Activated naive CD4-positive, alpha-beta T cell treated with anti-CD3 and anti-CD28 coated beads, Interleukin-2, amount 50 U/mL, for 72 hours (primary cell): Measurements from ENCODE around the gene DENND4B. TPM values are rescaled to one million over a fixed set of nuclear protein-coding genes. Genes with fewer than 3 reads are reported as not detected.
"Not testable (repeated sequence)": the region's sequence is repeated elsewhere in the genome, so short reads cannot be mapped to it uniquely, and the experiment has no call there.

Experiments used
- ATAC-seq, 2 donors: fragments of 150-1000 bp; cut with Tn5 transposase; 2 replicates each; pipeline ENCODE4 v1.10.0; 2021; ENCODE audit warnings: mild to moderate bottlenecking in 2 of 2, moderate library complexity in 2 of 2
- DNase-seq, 2 donors: peaks; one replicate each; pipeline ENCODE4 v3.0.0; 2021 to 2022; ENCODE audit warnings: low spot score in 2 of 2
- H3K27ac Mint-ChIP-seq, 2 donors: one replicate each; pipeline ENCODE4 v1.8.0; 2022; ENCODE audit warnings: mild to moderate bottlenecking in 2 of 2, mixed read lengths in 2 of 2
- H3K36me3 Mint-ChIP-seq, 2 donors: one replicate each; pipeline ENCODE4 v1.8.0; 2022; ENCODE audit warnings: mixed read lengths in 2 of 2
- H3K9me3 Mint-ChIP-seq, 2 donors: one replicate each; pipeline ENCODE4 v1.8.0; 2022; ENCODE audit warnings: mixed read lengths in 2 of 2
- total RNA-seq, 2 donors: library from RNA; stranded (reverse); gene quantifications; one replicate each; pipeline ENCODE4 v1.2.3, GENCODE V29; 2022

Gene DENND4B
- total RNA-seq, 2 donors from 2014 or later: 131 to 132 TPM

- Mint-ChIP-seq H3K36me3 (peaks cover 9 to 16% of the 10 kb centered on the region in 2 donors), H3K27ac (peak overlapping the region; percentile 93 to 99), H3K9me3 (no peaks in the 10 kb centered on the region)
- ATAC-seq (peak; percentile 26 to 36), DNase-seq (no peak)
These were observed 24.2 kb downstream of the DENND4B start for GRCh38 chr1:153922076-153922971.

DNA sequence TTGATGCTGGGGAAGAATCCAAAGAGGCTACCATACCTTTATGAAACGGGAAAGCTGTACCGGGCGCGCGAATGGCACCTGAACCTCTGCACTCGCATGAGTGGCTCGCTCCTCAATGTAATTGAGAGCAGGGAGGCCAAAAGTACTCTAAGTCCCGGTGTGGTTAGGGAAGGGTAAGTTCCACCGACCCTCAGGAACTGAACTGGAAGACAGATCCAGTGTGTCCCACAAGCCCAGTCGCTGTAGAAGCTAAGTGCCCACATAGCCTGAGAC is 24.8 kb downstream of the DENND4B start:
- Mint-ChIP-seq H3K27ac (peak overlapping the region; percentile 93 to 99), H3K36me3 (peaks cover 9 to 16% of the 10 kb centered on the region in 2 donors), H3K9me3 (no peaks in the 10 kb centered on the region)
- ATAC-seq (no peak), DNase-seq (peak in 1 of 2 donors; percentile 57)

GRCh38 chr1:153921080-153921802 is 25.3 kb downstream of the DENND4B start:
- peak overlapping the region; percentile 93 to 99 for H3K27ac Mint-ChIP-seq
- H3K9me3 Mint-ChIP-seq: no peaks in the 10 kb centered on the region
- peaks cover 11 to 16% of the 10 kb centered on the region in 2 donors for H3K36me3 Mint-ChIP-seq
- DNase-seq (no peak), ATAC-seq (no peak)

GRCh38 chr1:153919876-153920852 is 26.4 kb downstream of the DENND4B start:
- Mint-ChIP-seq H3K27ac (peak overlapping the region; percentile 33 to 99), H3K9me3 (no peaks in the 10 kb centered on the region), H3K36me3 (peaks cover 16% of the 10 kb centered on the region in 2 donors)
- ATAC-seq: no peak
- DNase-seq: peak in 1 of 2 donors; percentile 43

GRCh38 chr1:153916297-153916696 is 30.2 kb downstream of the DENND4B start:
- Mint-ChIP-seq H3K9me3 (no peaks in the 10 kb centered on the region), H3K27ac (peak overlapping the region in 1 of 2 donors; percentile 25), H3K36me3 (peaks cover under 1 to 20% of the 10 kb centered on the region in 2 donors)
- DNase-seq: no peak
- peak; percentile 32 to 66 for ATAC-seq

DNA sequence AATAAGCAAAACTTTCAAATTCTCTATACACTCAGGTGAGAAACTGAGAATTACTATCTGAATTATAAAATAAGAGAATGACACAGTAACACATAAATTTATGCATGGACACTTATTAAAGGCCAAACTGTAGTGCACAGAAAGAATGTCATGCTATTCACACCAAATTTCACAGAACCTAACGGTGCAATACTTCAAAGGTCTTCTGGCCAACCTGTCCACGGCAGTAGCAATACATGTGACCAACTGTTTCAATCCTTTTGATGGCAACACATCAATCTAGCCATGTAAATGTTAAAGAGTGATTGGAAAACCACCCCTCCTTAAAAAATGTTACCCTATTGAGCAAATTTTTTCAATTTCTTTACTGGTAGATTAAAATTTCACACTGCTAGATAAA is 34.2 kb downstream of the DENND4B start:
- ATAC-seq: no peak
- DNase-seq: no peak
- Mint-ChIP-seq H3K36me3 (peaks cover 0 to 32% of the 10 kb centered on the region in 2 donors), H3K27ac (peak overlapping the region in 1 of 2 donors; percentile 22), H3K9me3 (no peaks in the 10 kb centered on the region)

DNA sequence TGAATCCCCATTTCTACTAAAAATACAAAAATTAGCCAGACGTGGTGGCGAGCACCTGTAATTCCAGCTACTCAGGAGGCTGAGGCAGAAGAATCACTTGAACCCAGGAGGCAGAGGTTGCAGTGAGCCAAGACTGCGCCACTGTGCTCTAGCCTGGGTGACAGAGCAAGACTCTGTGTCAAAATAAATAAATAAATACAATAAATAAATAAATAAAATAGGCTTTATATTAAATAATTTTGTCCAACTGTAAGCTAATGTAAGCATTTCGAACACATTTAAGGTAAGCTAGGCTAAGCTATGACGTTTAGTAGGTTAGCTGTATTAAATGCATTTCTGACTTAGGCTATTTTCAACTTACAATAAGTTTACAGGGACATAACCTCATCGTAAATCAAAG is 36.0 kb downstream of the DENND4B start:
- H3K27ac Mint-ChIP-seq, DNase-seq, H3K9me3 Mint-ChIP-seq, ATAC-seq: not testable (repeated sequence)
- H3K36me3 Mint-ChIP-seq: peaks cover 4 to 28% of the 10 kb centered on the region in 2 donors

GRCh38 chr1:153908071-153908470 is 38.4 kb downstream of the DENND4B start:
- ATAC-seq (no peak), DNase-seq (no peak)
- peak overlapping the region in 1 of 2 donors; percentile 29 for H3K27ac Mint-ChIP-seq
- no peaks in the 10 kb centered on the region for H3K9me3 Mint-ChIP-seq
- H3K36me3 Mint-ChIP-seq: peaks cover 4 to 28% of the 10 kb centered on the region in 2 donors

DNA sequence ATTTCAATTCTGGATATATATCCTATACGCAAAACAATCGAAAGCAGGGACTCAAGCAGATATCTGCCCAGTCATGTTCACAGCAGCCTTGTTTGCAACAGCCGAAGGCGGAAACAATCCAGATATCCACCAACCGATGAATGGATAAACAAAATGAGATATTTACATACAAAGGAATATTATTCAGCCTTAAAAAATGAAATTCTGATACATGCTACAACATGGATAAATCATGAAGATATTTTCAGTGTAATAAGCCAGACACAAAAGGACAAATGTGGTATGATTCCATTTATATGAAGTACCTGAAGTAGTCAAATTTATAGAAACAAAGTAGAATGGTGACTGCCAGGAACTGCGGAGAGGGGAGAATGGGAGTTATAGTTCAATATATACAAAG is 39.4 kb downstream of the DENND4B start:
- Mint-ChIP-seq H3K9me3 (no peaks in the 10 kb centered on the region), H3K27ac (peak overlapping the region in 1 of 2 donors; percentile 20), H3K36me3 (peaks cover 4 to 25% of the 10 kb centered on the region in 2 donors)
- DNase-seq (no peak), ATAC-seq (no peak)

DNA sequence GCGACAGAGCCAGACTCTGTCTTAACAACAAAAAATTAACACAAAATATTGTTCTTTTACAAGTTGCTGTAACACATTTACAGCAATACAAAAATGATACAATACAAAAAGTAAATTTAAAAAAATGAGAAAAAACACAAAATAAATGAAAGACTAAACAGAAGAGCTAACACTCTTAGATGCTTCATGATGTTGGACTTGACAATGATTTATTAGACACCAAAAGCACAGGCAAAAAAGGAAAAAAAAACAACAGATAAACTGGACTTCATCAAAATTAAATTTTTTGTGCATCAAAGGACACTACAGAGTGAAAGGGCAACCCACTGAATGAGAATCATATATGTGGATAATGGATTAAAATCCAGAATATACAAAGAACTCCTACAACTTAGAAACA is 40.1 kb downstream of the DENND4B start:
- DNase-seq (no peak), ATAC-seq (no peak)
- Mint-ChIP-seq H3K9me3 (no peaks in the 10 kb centered on the region), H3K27ac (peak overlapping the region in 1 of 2 donors; percentile 37), H3K36me3 (peaks cover 4 to 18% of the 10 kb centered on the region in 2 donors)

DNA sequence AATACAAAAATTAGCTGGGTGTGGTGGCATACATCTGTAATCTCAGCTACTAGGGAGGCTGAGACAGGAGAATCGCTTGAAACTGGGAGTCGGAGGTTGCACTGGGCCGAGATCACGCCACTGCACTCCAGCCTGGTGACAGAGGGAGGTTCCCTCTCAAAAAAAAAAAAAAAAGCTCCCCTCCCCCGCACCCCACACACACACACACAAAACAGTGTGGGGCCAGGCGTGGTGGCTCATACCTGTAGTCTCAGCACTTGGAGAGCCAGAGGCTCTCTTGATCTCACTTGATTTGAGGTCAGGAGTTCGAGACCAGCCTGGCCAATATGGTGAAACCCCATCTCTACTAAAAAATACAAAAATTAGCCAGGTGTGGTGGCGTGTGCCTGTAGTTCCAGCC is 40.6 kb downstream of the DENND4B start:
- H3K9me3 Mint-ChIP-seq, DNase-seq: not testable (repeated sequence)
- ATAC-seq: peak in 1 of 2 donors; percentile 26
- H3K36me3 Mint-ChIP-seq: peaks cover 4 to 15% of the 10 kb centered on the region in 2 donors
- H3K27ac Mint-ChIP-seq: peak overlapping the region in 1 of 2 donors; percentile 37

DNA sequence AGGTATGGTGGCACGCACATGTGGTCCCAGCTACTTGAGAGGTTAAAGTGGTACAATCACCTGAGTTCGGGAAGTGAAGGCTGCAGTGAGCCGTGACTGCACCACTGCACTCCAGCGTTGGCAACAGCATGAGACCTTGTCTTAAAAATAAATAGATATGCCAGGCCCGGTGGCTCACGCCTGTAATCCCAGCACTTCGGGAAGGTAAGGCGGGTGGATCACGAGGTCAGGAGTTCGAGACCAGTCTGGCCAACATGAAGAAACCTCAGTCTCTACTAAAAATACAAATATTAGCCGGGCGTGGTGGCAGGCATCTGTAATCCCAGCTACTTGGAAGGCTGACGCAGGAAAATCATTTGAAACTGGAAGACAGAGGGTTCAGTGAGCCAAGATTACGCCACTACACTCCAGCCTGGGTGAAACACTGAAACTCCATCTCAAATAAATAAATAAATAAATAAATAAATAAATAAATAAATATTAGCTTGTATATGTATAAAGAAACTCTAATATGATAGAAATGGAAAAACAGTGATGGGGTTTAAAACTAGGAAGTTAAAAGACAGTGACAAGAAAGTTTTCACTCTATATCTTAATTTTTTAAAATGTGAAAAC is 42.6 kb downstream of the DENND4B start:
- no peak for ATAC-seq
- H3K36me3 Mint-ChIP-seq: peaks cover 4 to 13% of the 10 kb centered on the region in 2 donors
- no peak for DNase-seq
- no peaks in the 10 kb centered on the region for H3K9me3 Mint-ChIP-seq
- H3K27ac Mint-ChIP-seq: no peak overlapping the region

DNA sequence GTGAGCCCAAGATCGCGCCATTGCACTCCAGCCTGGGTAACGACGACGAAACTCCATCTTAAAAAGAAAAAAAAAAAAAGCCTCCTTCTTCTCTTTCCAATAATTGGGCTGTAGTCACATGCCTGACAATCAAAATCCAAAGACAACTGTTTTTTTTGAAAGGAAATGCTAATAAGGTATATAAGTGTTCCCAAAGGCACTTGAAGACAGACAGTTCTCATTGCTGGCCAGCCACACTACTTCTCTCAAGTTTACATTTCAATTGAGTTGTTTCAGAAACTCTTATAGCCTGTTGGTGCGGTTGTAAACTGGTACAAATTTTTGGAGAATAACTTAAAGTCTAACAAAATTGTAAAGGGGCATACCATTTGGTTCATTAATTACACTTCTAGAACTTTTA is 47.0 kb downstream of the DENND4B start:
- ATAC-seq (no peak), DNase-seq (no peak)
- H3K9me3 Mint-ChIP-seq: no peaks in the 10 kb centered on the region
- no peak overlapping the region for H3K27ac Mint-ChIP-seq
- H3K36me3 Mint-ChIP-seq: no peaks in the 10 kb centered on the region

DNA sequence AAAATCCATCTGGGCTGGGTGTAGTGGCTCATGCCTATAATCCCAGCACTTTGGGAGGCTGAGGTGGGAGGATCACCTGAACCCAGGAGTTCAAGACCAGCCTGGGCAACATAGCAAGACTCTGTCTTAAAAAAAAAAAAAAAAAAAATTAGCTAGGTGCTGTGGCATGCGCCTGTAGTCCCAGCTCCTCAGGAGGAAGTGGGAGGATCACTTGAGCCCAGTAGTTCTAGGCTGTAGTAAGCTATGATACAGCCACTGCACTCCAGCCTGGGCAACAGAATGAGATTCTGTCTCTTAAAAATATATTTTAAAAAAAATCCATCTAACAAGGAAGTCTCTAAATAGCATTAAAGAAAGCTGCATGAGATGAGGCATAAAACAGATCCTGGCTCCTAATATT is 50.7 kb downstream of the DENND4B start:
- peak overlapping the region in 1 of 2 donors; percentile 44 for H3K27ac Mint-ChIP-seq
- ATAC-seq, H3K36me3 Mint-ChIP-seq, DNase-seq, H3K9me3 Mint-ChIP-seq: not testable (repeated sequence)

DNA sequence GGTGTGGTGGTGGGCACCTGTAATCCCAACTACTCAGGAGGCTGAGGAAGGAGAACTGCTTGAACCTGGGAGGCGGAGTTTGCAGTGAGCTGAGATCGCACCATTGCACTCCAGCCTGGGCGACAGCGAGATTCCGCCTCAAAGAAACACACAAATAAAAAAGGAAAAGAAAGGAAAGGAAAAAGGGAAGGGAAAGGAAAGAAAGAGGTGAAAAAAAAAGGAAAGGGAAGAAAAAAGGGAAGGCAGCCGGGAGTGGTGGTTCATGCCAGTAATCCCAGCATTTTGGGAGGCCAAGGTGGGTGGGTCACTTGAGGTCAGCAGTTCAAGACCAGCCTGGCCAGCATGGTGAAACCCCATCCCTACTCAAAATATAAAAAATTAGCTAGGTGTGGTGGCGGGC is 55.5 kb downstream of the DENND4B start:
- H3K27ac Mint-ChIP-seq, ATAC-seq, DNase-seq, H3K9me3 Mint-ChIP-seq: not testable (repeated sequence)
- peaks cover 0 to 12% of the 10 kb centered on the region in 2 donors for H3K36me3 Mint-ChIP-seq

GRCh38 chr1:153888533-153888932 is 58.0 kb downstream of the DENND4B start:
- DNase-seq (no peak), ATAC-seq (no peak)
- no peaks in the 10 kb centered on the region for H3K9me3 Mint-ChIP-seq
- peaks cover 0 to 12% of the 10 kb centered on the region in 2 donors for H3K36me3 Mint-ChIP-seq
- peak overlapping the region; percentile 42 to 56 for H3K27ac Mint-ChIP-seq
